ENCODE data around the gene AP5B1.
A peak's percentile ranks its signal among the peaks of the same experiment; 100 is the strongest.

AP5B1 gene, protein sequence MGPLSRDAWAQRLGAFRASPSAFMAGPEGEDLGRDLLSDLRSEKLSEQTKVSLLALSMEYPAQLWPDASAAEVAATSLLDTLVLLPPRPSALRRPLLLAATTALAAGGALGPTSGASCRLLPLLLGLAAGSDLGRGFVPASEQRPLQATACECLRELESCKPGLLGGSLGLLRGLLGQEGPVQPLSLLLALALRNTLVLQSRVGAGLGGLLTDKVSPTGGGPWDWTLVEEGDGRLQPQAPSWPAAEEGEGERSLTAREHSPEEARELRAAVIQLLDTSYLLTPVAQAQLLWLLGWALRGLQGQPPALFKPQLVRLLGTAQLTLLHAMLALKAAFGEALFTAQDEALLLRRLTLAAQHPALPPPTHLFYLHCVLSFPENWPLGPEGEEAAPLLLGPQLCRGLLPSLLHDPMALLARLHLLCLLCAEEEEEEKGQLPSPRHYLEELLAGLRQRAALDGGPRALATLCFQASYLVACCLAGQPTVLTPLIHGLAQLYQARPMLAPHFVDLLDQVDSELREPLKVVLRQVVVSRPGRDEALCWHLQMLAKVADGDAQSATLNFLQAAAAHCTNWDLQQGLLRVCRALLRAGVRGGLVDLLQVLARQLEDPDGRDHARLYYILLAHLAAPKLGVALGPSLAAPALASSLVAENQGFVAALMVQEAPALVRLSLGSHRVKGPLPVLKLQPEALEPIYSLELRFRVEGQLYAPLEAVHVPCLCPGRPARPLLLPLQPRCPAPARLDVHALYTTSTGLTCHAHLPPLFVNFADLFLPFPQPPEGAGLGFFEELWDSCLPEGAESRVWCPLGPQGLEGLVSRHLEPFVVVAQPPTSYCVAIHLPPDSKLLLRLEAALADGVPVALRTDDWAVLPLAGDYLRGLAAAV

GRCh38 chr11:65780770-65781151, at the start of gene AP5B1:
Gene AP5B1, minus strand, starts transcription at chr11:65780976. Its CDS starts 385 bp downstream, at chr11:65780591.
- peak; percentile 86 for DNase-seq (ENCODE audit: insufficient read length, low spot score)
- FAIRE-seq = no peak
- TF ChIP-seq POLR2A (IDR thresholded peaks at IDR 0.05; ENCODE audit: low read depth, low read length) = peak; percentile 71

GRCh38 chr11:65829459-65829858, 48.7 kb upstream of the AP5B1 start:
- no peak for TF ChIP-seq POLR2A (IDR thresholded peaks at IDR 0.05; ENCODE audit: low read depth, low read length)
- no peak for FAIRE-seq
- no peak for DNase-seq (ENCODE audit: insufficient read length, low spot score)

DNA sequence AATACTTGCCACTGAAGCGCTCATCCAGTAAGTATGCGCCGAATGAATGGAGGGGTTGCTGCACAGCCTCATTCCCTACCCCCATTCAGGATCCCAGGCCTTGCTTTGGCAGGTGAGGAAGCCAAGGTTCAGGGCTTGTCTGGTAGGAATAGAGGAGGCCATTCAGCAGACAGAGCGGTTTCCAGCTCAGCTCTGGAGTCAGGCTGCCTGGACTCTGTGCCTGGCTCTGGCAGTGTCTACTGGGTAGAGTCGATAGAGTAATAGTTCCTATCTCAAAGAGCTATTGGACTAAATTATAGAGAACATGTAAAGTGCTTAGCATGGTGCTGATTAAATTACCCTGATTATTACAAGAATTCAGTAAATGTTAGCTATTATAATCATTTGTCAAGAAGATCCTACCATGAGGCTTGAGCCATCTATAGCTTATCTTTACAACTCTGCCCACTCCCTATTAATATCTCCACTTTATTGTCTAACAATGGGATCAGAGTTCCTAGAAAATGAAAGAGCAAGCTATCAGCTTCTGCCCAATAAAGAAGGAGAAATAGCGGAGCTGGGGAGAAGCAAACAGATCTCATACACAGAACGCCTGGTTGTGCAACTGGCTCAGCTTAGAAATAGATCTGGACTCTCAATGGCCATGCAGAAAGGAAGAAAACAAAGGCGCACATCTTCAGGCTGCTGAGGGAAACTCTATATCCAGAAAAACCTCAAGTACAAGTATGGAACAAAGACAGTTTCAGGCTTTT, 46.4 kb upstream of the AP5B1 start:
- FAIRE-seq (no peak), DNase-seq (ENCODE audit: insufficient read length, low spot score) (no peak)
- TF ChIP-seq POLR2A (IDR thresholded peaks at IDR 0.05; ENCODE audit: low read depth, low read length) = no peak

GRCh38 chr11:65822776-65823528, 42.2 kb upstream of the AP5B1 start:
- DNase-seq (ENCODE audit: insufficient read length, low spot score) (no peak), FAIRE-seq (no peak)
- no peak for TF ChIP-seq POLR2A (IDR thresholded peaks at IDR 0.05; ENCODE audit: low read depth, low read length)

- FAIRE-seq = no peak
- no peak for DNase-seq (ENCODE audit: insufficient read length, low spot score)
- TF ChIP-seq POLR2A (IDR thresholded peaks at IDR 0.05; ENCODE audit: low read depth, low read length) = no peak
These were observed 40.3 kb upstream of the AP5B1 start for GRCh38 chr11:65821107-65821506.

DNA sequence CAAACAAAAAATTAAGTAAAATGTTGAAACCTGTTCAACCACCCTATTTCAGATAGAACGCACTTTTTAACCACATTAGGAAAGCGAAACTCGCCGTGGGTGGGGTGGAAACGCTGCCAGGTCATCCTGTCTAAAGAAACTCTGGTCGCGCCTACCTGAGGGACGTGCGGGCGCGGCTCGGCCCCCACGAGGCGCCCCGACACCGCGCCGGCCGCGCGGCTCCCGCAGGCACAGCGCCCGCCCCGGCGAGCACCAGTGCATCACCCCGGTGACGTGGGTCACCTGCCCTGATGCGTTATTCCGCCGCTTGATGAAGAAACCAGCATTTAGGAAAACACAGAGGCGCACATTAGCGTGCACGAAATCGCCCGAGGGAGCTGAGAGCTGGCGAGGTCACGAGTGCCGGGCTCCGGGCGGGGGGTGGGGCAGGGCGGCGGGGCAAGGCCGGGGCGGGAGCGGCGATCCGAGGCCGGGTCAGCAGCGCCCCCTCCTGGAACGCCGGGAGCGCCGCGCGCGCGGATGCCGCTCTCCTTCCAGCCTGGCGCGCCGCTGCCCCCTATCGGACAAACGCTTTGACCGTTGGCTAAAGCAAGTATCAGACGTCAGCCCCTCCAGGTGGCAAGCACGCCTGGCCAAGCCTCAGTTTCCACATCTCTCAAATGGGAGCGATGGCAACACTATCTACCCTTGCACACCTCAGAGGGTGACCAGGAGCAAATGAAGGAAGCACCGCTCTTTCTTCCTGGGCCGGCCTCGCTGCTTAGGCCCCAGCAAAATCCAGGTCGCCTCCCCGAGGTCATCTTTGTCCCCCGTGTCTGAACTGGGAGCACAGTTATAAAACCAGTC, 37.3 kb upstream of the AP5B1 start:
- TF ChIP-seq POLR2A (IDR thresholded peaks at IDR 0.05; ENCODE audit: low read depth, low read length) = no peak; the same call in 1 of the 2 replicates
- DNase-seq (ENCODE audit: insufficient read length, low spot score) (peak; percentile 90), FAIRE-seq (no peak)

- no peak for TF ChIP-seq POLR2A (IDR thresholded peaks at IDR 0.05; ENCODE audit: low read depth, low read length)
- DNase-seq (ENCODE audit: insufficient read length, low spot score) (no peak), FAIRE-seq (no peak)
These were observed 36.6 kb upstream of the AP5B1 start for GRCh38 chr11:65817312-65817834.

DNA sequence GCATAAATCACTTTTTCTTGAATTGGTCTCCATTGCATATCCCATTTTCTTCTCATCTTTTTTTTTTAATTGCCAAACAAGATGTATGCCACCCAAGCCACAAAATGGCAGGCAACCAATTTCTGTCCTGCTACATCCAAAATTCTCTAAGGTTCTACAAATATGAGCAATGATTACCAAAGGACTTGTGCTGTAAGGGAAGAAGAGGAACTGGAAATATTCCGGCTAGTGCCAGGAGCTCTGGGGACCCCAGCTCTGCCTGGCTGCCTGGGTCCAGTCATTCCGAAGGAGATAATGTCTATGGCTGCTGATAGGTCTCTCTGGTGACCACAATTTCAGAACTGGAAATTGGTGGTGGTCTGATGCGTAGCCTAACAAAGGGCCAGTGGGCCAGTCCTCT, 35.9 kb upstream of the AP5B1 start:
- DNase-seq (ENCODE audit: insufficient read length, low spot score) = no peak
- no peak for TF ChIP-seq POLR2A (IDR thresholded peaks at IDR 0.05; ENCODE audit: low read depth, low read length)
- no peak for FAIRE-seq

DNA sequence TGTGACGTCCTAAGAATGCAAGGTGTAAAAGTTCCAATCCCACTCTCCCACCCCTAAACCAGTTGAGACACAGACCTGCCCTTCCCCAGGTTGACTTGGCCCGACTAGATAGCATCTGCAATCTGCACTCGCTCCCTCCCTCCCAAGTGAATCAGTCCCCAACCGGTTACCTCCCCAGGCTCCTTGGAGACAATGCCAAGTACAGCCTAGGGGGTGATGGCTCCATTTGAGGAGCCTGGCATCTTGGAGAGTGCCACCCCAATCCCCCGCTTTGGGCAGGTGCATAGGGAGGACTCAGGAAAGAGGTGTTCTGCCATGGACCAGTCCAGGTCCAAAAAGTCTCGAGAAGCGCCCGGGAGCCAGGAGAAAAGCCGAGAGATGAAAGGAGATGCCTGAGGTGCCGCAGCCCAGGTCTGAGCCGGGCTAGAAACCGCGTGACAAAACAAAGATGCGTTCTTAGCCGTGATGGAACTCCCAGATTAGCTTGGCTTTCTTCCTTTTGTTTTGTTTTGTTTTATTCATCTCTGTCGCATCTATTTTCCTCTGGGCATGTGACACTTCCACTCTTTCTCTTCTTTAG, 34.3 kb upstream of the AP5B1 start:
- TF ChIP-seq POLR2A (IDR thresholded peaks at IDR 0.05; ENCODE audit: low read depth, low read length) = no peak
- FAIRE-seq = no peak
- no peak for DNase-seq (ENCODE audit: insufficient read length, low spot score)

- DNase-seq (ENCODE audit: insufficient read length, low spot score) (no peak), FAIRE-seq (no peak)
- no peak for TF ChIP-seq POLR2A (IDR thresholded peaks at IDR 0.05; ENCODE audit: low read depth, low read length)
These were observed 33.6 kb upstream of the AP5B1 start for GRCh38 chr11:65814131-65814985.

All from H54 (cell line).